SJCRH30 (cell line): ENCODE results near the gene MGAM2. TPM values are rescaled to one million over a fixed set of nuclear protein-coding genes. Genes with fewer than 3 reads are reported as not detected.

Experiments
- DNase-seq, 2 experiments: peaks; one replicate each; pipeline ENCODE4 v3.0.0-alpha.2; 2015 to 2020
- H3K27ac ChIP-seq: fragments of 250-450 bp; sonication (Bioruptor Pico); 2 replicates; pipeline ENCODE4 v1.5.1; 2020; ENCODE audit warnings: mild to moderate bottlenecking, moderate library complexity
- H3K27me3 ChIP-seq: fragments of 250-450 bp; sonication (Bioruptor Pico); 2 replicates; pipeline ENCODE4 v1.5.1; 2020; ENCODE audit warnings: mild to moderate bottlenecking, moderate library complexity
- H3K36me3 ChIP-seq: fragments of 250-450 bp; sonication (Bioruptor Pico); 2 replicates; pipeline ENCODE4 v1.5.1; 2020; ENCODE audit warnings: mild to moderate bottlenecking, moderate library complexity
- H3K4me1 ChIP-seq: fragments of 250-450 bp; sonication (Bioruptor Pico); 2 replicates; pipeline ENCODE4 v1.5.1; 2020; ENCODE audit warnings: mild to moderate bottlenecking, moderate library complexity
- H3K4me3 ChIP-seq: fragments of 250-450 bp; sonication (Bioruptor Pico); 2 replicates; pipeline ENCODE4 v1.5.1; 2020; ENCODE audit warnings: mild to moderate bottlenecking, moderate library complexity
- H3K9me3 ChIP-seq: fragments of 250-450 bp; sonication (Bioruptor Pico); replicated peaks from 2 replicates; pipeline ENCODE4 v1.5.1; 2020; ENCODE audit warnings: mild to moderate bottlenecking, moderate library complexity
- total RNA-seq: library from RNA; depleted of rRNA; stranded (reverse); fragments of >200 nt; shearing (Covaris generic); gene quantifications from 2 replicates; pipeline ENCODE4 v1.2.3, GENCODE V29; 2014

The MGAM2 gene
- total RNA-seq, 1 experiment from 2014 or later: 1.1 TPM

GRCh38 chr7:142139597-142140400, 28.3 kb downstream of the MGAM2 start:
- Histone ChIP-seq H3K9me3 (no peaks in the 10 kb centered on the region), H3K4me3 (no peak overlapping the region), H3K27ac (no peak overlapping the region), H3K4me1 (no peaks in the 10 kb centered on the region), H3K27me3 (peaks cover 15% of the 10 kb centered on the region), H3K36me3 (no peaks in the 10 kb centered on the region)
- no peak for DNase-seq

GRCh38 chr7:142140401-142140959, 29.0 kb downstream of the MGAM2 start:
- no peak overlapping the region for H3K27ac ChIP-seq
- H3K36me3 ChIP-seq: no peaks in the 10 kb centered on the region
- peaks cover 20% of the 10 kb centered on the region for H3K27me3 ChIP-seq
- no peaks in the 10 kb centered on the region for H3K4me1 ChIP-seq
- no peak overlapping the region for H3K4me3 ChIP-seq
- no peak for DNase-seq
- no peaks in the 10 kb centered on the region for H3K9me3 ChIP-seq

- no peak overlapping the region for H3K4me3 ChIP-seq
- peaks cover 20% of the 10 kb centered on the region for H3K27me3 ChIP-seq
- H3K9me3 ChIP-seq: no peaks in the 10 kb centered on the region
- DNase-seq: no peak
- H3K4me1 ChIP-seq: no peaks in the 10 kb centered on the region
- H3K27ac ChIP-seq: no peak overlapping the region
- H3K36me3 ChIP-seq: no peaks in the 10 kb centered on the region
Measured at GRCh38 chr7:142142702-142143101, 31.2 kb downstream of the MGAM2 start.

DNA sequence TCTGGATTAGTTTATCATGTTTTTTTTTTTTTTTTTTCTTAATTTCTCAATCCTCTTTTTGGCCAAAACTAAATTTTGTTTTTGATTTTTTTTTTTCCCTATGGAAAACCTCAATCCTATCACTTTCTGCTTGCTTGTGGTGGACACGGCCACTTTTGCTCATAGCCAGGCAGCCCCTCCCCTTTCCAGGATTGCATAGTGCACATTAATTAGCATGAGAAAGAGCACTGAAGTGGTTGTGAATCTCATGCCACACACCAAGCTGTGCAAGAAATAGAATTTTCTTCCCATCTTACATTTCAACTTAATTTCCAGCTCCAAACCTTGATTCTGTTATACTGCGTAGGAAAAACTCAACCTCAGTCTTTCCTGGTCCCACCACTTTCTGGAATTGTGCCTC, 34.6 kb downstream of the MGAM2 start:
- no peak for DNase-seq
- H3K9me3 ChIP-seq: no peaks in the 10 kb centered on the region
- no peak overlapping the region for H3K4me3 ChIP-seq
- H3K36me3 ChIP-seq: no peaks in the 10 kb centered on the region
- H3K27me3 ChIP-seq: peaks cover 25% of the 10 kb centered on the region
- H3K4me1 ChIP-seq: no peaks in the 10 kb centered on the region
- H3K27ac ChIP-seq: no peak overlapping the region

GRCh38 chr7:142150356-142150755, 38.8 kb downstream of the MGAM2 start:
- no peak overlapping the region for H3K27ac ChIP-seq
- H3K9me3 ChIP-seq: no peaks in the 10 kb centered on the region
- no peak for DNase-seq
- no peaks in the 10 kb centered on the region for H3K4me1 ChIP-seq
- no peak overlapping the region for H3K4me3 ChIP-seq
- no peaks in the 10 kb centered on the region for H3K36me3 ChIP-seq
- peaks cover 9% of the 10 kb centered on the region; the same call in 1 of the 2 replicates for H3K27me3 ChIP-seq

- Histone ChIP-seq H3K27me3 (peaks cover 9% of the 10 kb centered on the region; the same call in 1 of the 2 replicates), H3K36me3 (no peaks in the 10 kb centered on the region), H3K9me3 (no peaks in the 10 kb centered on the region), H3K4me1 (no peaks in the 10 kb centered on the region), H3K4me3 (no peak overlapping the region), H3K27ac (no peak overlapping the region)
- DNase-seq: no peak
Measured at GRCh38 chr7:142150869-142151268, 39.4 kb downstream of the MGAM2 start.

DNA sequence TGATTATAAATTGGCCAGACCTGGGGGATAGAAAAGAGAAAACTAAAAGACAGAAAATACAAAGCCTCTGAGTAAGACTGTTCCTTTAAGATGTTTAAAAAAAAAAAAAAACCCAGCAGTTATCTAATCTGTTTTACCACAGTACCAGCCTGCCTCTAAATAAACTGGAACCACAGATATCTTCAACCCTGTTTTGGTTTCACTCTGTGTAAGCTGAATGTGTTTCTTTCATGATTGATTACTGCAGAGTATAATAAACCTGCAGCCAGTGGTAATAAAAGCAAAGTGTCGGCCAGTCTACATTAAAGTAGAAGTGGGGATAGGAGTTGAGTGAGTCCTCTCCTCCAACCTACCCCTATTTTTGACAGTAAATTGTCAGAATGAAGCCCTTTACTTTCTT, 40.6 kb downstream of the MGAM2 start:
- H3K4me1 ChIP-seq: no peaks in the 10 kb centered on the region
- no peaks in the 10 kb centered on the region for H3K9me3 ChIP-seq
- peaks cover 9% of the 10 kb centered on the region; the same call in 1 of the 2 replicates for H3K27me3 ChIP-seq
- DNase-seq: no peak
- no peak overlapping the region for H3K27ac ChIP-seq
- no peaks in the 10 kb centered on the region for H3K36me3 ChIP-seq
- no peak overlapping the region for H3K4me3 ChIP-seq

DNA sequence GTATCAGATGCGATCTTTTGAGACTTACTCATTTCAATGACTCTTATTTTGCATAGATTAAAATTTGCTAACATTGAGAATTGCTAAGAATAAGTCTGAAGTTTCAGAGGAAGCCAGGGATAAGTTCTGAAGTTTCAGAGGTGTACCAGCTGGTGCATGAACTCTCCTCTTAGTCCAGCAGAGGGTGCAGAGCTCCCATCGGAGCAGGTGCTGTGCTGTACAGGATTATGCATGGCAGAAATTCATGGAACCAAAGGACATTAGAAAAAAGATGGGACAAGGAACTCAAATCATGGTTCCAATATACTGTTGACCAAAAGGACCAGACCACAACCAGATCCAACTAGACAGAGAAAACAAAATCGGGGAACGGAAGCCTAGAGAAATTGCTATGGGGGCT, 41.9 kb downstream of the MGAM2 start:
- Histone ChIP-seq H3K4me1 (no peaks in the 10 kb centered on the region), H3K27ac (no peak overlapping the region), H3K9me3 (no peaks in the 10 kb centered on the region), H3K4me3 (no peak overlapping the region), H3K36me3 (no peaks in the 10 kb centered on the region), H3K27me3 (peaks cover 9% of the 10 kb centered on the region)
- peak; percentile 27 to 56 for DNase-seq

GRCh38 chr7:142158736-142159496, 47.4 kb downstream of the MGAM2 start:
- Histone ChIP-seq H3K27me3 (no peaks in the 10 kb centered on the region; the same call in 1 of the 2 replicates), H3K9me3 (no peaks in the 10 kb centered on the region), H3K4me3 (no peak overlapping the region), H3K27ac (no peak overlapping the region), H3K36me3 (no peaks in the 10 kb centered on the region), H3K4me1 (no peaks in the 10 kb centered on the region)
- no peak for DNase-seq

DNA sequence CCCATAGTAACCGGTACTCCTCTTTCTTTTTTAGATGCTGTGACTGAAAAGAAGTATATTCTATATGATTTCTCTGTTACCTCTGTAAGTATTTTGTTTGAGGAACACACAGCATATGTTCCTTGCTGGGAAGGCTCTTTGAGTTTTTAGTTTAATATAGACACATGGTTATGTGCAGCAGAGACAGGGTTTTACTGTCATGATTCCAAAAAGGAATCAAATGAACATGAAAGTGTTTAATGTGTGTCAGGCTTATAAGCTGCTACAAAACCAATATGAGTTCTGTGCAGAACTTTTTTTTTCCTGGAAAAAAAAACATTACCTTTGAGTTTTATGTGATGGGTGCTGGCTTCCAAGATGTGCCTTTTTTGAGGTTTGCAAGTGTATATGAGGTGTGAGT, 50.4 kb downstream of the MGAM2 start:
- no peaks in the 10 kb centered on the region for H3K36me3 ChIP-seq
- no peak overlapping the region for H3K4me3 ChIP-seq
- no peaks in the 10 kb centered on the region for H3K4me1 ChIP-seq
- H3K9me3 ChIP-seq: no peaks in the 10 kb centered on the region
- peaks cover 10% of the 10 kb centered on the region; the same call in 1 of the 2 replicates for H3K27me3 ChIP-seq
- no peak overlapping the region for H3K27ac ChIP-seq
- no peak for DNase-seq

- H3K9me3 ChIP-seq: no peaks in the 10 kb centered on the region
- no peak overlapping the region for H3K27ac ChIP-seq
- H3K4me3 ChIP-seq: no peak overlapping the region
- peak; percentile 19 to 50 for DNase-seq
- H3K4me1 ChIP-seq: no peaks in the 10 kb centered on the region
- peaks cover 14% of the 10 kb centered on the region; the same call in 1 of the 2 replicates for H3K27me3 ChIP-seq
- no peaks in the 10 kb centered on the region for H3K36me3 ChIP-seq
Measured at GRCh38 chr7:142168746-142169145, 57.2 kb downstream of the MGAM2 start.

- no peak overlapping the region for H3K27ac ChIP-seq
- DNase-seq: no peak
Measured at GRCh38 chr7:142172932-142173331, 61.4 kb downstream of the MGAM2 start.

GRCh38 chr7:142174441-142174840, 62.9 kb downstream of the MGAM2 start:
- H3K36me3 ChIP-seq: no peaks in the 10 kb centered on the region
- H3K27me3 ChIP-seq: no peaks in the 10 kb centered on the region
- no peak overlapping the region for H3K27ac ChIP-seq
- DNase-seq: no peak
- H3K9me3 ChIP-seq: no peaks in the 10 kb centered on the region; the same call in 1 of the 2 replicates
- H3K4me1 ChIP-seq: peaks cover 27% of the 10 kb centered on the region
- H3K4me3 ChIP-seq: no peak overlapping the region

More at GRCh38 chr7:142172932-142173331, 61.4 kb downstream of the MGAM2 start:
- Histone ChIP-seq H3K36me3 (no peaks in the 10 kb centered on the region), H3K27me3 (no peaks in the 10 kb centered on the region), H3K4me1 (peaks cover 16% of the 10 kb centered on the region), H3K4me3 (no peak overlapping the region), H3K9me3 (no peaks in the 10 kb centered on the region; the same call in 1 of the 2 replicates)

- no peaks in the 10 kb centered on the region for H3K27me3 ChIP-seq
- DNase-seq: no peak
- H3K4me3 ChIP-seq: no peak overlapping the region
- H3K27ac ChIP-seq: no peak overlapping the region
- no peaks in the 10 kb centered on the region; the same call in 1 of the 2 replicates for H3K9me3 ChIP-seq
- peaks cover 35% of the 10 kb centered on the region for H3K4me1 ChIP-seq
- no peaks in the 10 kb centered on the region for H3K36me3 ChIP-seq
Measured at GRCh38 chr7:142175594-142175993, 64.1 kb downstream of the MGAM2 start.

DNA sequence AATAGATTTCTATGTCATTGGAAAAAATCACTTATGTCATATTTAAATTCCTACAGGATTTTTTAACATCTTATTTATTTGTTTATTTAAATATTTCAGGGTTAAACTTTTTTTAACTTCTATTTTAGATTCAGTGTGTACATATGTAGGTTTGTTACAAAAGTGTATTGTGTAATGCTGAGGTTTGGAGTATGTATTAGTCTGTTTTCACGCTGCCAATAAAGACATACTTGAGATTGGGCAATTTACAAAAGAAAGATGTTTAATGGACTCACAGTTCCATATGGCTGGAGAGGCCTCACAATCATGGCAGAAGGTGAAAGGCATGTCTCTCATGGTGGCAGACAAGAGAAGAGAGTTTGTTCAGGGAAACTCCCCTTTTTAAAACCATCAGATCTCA, 65.4 kb downstream of the MGAM2 start:
- Histone ChIP-seq H3K27me3 (no peaks in the 10 kb centered on the region), H3K9me3 (no peaks in the 10 kb centered on the region; the same call in 1 of the 2 replicates), H3K36me3 (no peaks in the 10 kb centered on the region), H3K4me3 (no peak overlapping the region), H3K4me1 (peaks cover 42% of the 10 kb centered on the region), H3K27ac (peak overlapping the region; percentile 60)
- DNase-seq: no peak
